Measurements from ENCODE around the gene PDE1C.

PDE1C gene

DNA sequence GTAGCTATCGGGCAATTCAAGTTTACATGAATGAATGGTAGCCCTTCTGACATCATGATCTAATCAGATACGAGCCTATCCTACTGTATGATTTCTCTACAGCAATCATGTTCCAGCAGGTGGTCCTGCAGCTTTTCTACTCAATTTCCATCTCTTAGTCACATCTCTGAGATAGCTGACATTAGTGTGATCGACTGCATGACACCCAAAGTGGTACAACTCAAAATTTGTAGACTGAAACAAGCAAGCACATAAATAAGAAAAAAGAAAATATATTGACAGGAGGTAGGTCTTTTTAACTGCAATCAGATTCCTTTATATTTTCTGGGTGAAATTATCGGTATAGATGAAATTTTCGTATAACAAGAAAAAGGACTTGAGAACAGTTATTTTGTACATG lies 251.2 kb downstream of the PDE1C start:
- no peak for DNase-seq

DNA sequence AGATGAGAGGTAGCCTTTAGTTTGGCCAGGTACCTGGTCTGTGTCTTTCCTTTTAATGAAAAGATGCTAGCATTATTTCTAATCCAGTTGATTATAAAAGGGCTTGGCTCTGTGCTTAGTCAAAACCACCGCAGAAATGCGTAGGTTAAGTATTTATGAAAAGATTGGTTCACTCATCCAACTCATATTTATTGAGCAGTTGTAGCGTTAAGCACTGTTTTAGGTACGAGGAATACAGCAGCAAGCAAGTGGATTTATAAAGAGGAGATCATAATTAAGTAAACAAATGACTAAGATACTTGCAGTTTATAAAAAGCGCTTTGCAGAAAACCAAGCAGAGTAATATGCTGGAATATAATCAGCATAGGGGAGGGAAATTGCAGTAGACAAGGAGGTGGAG lies 253.4 kb downstream of the PDE1C start:
- no peak for DNase-seq

DNA sequence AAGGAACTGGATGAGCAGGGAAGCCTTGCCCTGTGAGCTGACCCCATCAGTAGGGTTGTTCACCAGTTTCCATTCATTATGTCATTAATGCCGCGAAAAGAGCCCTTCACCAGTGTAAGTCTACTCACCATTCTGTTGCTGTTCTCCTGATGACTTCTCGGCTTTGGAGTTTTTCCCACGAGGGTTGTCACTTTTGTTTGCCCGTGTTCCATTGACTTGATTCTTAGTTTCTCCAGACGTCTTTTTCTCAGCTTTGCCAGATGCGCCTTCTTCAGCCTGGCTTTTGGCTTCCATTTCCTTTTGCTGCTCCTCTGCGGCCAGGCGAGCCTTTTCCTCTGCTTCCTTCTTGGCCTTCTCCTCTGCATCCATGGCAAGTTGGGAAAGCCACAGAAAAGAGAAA lies 254.4 kb downstream of the PDE1C start:
- DNase-seq = no peak

DNA sequence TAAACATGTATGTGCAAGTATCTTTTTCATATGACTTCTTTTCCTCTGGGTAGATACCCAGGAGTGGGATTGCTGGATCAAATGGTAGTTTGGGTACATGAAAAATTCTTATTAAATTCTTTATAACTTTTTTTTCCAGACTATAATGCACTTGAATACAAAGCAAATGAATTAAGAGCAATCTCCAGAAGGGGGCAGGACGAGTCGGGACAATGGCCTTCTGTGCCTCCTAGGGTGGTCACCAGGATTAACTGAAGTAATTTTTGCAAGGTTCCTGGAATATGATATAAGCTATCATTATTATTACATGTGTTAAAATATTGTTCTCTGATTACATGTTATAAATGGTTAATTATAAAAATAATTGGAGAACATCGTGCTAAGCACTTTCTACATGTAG lies 256.0 kb downstream of the PDE1C start:
- DNase-seq = peak in 1 of 2 experiments; percentile 25

DNA sequence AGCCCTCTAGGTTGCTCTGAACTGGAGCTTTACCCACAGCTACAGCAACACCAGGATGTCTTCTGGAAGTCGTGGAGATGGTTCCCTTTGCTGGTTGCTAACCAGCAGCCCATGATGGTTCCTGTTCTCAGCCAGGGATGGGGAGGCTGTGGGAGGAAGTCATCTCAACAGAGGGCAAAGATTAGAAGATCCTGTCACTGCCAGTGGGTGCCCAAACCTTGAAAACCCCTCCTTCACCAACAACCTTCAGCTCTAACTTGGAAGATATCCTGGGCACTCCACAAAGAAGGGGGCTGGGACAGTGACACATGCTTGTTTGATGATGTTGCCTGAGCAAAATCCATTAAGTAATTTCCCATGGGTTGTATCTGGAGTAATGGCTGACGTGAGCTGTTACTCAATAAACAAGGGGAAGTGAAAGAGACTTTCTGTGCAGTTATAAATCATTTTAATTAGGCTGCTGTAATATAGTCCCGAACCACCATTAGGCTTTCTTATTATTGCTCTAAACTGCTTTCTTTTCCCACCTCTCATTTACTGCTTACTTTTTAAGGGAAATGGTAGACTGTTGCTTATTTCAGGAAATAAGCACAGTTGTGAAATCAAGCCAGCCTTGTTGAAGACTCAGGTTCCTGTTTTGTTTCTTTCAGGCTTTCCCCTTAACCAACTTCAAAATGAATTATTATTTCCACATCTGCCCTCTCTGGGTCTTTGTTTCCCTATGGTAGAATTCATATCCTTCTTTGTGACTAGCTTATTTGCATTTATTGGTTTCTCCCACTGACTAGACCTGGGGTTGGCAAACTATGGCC lies 258.4 kb downstream of the PDE1C start:
- DNase-seq = no peak

DNA sequence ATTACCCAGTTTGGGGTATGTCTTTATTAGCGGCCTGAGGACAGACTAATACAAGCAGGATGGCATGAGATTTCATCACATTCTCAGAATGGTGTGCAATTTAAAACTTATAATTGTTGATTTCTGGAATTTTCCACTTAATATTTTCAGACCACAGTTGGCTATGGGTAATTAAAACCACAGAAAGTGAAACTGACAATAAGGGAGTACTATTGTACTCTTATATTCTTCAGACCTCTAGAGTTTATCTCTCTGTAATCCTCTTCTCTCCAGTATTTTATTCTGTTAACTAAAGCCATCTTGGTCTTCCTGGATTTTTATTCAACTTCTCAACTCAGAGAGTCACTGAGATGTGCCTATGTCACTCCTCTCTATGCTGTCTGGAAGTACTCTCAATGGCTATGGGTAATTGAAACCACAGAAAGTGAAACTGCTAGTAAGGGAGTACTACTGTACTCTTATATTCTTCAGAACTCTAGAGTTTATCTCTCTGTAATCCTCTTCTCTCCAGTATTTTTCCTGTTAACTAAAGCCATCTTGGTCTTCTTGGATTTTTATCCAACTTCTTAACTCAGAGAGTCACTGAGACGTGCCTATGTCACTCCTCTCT lies 264.9 kb downstream of the PDE1C start:
- DNase-seq = no peak

DNA sequence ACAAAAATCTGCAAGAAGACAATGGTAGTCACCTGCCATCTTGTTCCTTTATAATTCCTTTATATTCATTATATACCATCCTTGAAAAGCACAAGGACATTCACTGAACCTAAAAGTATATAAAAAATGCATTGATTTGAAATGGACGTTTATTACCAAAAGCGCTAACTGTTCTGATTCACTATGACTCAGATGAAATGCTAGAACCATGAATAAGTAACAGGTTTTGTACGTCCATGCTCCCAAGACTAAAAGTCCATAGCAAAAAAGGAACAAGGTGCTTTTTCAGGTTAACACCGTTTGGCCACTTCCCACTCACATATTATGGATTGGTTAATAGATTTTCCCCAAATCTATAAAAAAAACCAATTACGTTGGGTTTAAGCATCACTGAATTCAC lies 273.8 kb downstream of the PDE1C start:
- DNase-seq = no peak

DNA sequence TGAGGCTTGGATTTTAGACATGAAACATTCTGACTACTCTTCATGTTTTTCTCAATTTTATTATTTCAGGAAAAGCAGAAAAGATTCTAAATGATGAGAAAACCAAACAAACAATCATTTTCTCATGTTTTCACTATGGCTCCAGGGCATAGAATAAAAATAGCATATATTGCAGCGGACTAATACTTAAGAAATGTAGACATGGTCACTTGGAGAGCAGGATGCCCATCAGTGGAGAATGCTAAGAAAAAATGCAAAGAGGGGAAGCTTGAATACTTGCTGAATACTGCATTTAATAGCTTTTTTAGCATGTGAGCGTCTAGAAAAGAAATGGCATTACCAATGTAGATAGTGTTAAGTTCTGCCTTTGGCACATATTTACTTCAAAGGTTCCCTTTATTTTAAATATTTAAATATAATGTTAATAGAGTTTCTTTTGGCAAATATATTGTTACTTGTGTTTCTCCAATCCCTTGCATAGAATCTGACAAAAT lies 275.3 kb downstream of the PDE1C start:
- DNase-seq = no peak

DNA sequence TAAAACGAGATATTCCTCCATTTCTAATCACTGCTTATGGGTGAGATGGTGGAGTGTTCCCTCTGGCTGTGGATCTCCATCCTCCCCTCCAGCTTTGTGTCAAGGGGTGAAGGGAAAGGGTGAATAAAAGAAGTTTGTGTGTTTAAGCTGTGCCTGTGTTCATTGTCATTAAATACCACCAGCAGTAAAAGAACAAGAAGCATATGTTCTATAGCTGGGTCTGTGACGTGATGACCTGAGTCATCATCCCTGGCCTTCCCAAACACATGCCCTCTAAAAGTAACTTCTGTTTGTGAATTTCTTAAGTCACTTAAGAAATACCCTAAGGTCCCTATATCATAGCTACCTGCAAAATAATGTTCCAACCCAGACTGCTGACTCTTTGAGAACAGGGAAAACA lies 278.3 kb downstream of the PDE1C start:
- DNase-seq = no peak

DNA sequence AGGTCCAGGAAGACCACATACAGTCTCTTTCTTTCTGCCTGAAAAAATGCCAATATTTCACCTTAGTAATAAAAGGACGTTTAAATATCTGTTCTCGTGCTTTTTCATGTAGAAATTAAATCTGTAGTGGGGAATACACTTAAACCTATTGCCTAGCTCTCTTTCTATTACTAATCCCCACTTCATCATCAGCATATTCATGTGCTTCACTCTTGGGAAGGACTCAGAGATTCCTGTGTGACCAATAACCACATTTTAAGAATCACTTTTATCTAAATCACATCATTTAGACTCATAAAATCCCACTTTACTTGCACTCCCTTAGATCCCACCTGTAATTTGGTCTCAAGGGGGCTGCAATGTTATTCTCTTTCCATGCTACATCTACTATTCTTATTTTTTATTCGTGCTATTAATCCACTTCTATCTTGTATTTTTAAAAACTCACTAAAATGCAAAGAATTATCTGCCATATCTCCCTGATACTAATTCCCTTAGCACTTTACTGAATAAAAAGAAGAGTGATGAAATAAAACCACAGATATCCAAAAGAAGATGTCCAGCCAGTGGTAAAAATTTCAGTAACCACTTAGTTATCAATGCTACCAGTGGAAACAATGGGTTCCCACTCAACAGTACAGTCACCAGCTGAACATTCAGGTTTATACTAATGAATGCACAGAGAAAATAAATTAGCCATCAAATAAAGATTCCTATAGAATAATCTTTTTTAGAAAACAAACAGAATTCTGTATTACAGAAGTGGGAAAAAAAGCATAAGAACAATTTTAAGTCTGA lies 281.1 kb downstream of the PDE1C start:
- DNase-seq = no peak

DNA sequence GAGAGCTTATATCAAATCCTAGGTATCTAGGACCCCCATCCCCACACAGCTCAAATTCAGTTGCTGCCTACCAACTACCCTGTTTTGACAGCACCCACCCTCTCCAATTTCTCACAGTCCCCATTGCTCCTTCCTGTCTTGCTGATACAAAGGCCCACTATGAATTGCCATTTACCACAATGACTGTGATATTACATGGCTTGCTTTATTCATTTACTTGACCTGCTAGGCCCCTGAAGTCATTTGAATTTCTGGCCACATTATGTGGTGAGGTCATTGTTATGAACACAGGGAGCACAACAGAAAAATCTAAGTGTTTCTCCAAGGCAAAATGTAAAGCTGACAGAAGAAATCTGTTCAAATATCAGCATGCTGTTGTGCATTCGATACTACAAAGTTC lies 281.8 kb downstream of the PDE1C start:
- no peak for DNase-seq

DNA sequence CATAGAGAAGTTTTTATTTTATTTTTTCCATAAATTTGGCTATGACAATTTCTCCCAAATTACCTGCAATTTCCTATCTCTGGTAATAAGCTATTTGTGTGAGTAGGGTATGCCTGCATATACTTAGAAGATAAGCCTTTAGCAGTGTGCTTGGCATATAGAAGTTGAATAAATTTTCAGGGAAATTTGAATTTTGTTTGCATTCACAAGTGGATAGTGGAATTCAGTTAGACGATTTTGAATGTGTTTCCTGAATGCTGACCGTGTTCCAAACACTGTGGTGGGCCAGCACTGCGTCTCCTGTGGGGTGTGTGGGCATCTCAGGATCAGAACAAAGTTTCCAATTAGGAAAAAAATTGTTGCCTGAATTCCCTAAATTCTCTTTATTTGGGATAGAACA lies 283.9 kb downstream of the PDE1C start:
- DNase-seq = no peak

DNA sequence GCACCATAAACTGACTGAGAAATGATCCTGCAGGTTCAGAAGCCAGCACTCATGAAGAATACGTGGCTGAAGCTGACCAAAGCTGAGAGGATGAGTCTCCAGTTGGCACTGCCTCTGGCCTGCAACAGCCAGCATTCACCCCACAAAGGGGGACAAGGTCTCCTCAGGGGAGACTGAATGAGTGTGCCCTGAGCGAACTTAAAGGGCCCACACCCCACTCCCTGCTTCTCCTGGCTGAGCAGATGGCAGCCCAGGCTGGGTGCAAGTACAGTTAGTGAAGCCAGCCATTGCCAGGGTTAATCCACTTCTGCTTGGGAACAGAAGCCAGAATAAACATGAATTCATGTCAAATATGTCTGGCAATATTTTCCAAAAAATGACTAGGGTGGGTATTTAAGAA lies 285.1 kb downstream of the PDE1C start:
- peak; percentile 37 to 86 for DNase-seq

DNA sequence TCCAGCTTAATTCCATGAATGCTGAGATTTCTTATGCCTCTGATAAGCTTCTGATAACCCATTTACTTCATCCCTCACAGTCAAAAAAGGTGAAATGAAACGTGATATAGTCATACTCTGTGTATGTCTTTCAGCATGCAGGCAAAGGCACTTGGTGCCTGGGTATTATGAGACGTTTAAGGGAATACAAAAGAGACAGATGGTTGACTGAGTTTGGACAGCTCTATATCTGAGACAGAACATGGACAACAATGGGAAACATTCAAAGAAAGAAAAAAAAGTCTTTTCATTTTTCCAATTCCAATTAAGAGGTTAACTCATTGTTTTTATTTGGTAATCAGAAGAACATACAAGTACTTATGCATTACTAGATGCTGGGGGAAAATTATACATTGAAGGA lies 287.0 kb downstream of the PDE1C start:
- DNase-seq = peak in 1 of 2 experiments; percentile 29

DNA sequence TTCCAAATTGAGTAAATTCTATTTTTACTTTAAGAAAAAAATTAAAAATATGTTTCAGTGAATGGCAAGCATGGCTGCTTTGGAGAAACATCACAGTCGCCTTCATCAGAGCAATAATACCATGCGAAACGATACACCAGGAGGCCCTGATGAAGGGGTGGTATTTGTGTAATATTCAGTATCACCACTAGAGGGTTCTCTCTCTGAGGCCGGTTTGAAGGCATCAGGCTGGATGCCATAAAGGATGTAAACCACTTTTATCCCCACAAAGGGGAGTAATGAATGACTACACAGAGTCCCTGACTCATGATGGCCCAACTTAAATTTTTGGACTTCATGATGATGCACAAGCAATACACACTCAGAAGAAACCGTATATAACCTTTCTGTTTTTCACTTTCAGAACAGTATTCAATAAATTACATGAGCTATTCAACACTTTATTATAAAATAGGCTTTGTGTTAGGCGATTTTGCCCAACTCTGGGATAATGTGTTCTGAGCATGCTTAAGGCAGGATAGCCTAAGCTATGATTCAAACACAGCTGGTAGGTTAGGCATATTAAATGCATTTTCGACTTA lies 287.7 kb downstream of the PDE1C start:
- DNase-seq = peak; percentile 51 to 80

DNA sequence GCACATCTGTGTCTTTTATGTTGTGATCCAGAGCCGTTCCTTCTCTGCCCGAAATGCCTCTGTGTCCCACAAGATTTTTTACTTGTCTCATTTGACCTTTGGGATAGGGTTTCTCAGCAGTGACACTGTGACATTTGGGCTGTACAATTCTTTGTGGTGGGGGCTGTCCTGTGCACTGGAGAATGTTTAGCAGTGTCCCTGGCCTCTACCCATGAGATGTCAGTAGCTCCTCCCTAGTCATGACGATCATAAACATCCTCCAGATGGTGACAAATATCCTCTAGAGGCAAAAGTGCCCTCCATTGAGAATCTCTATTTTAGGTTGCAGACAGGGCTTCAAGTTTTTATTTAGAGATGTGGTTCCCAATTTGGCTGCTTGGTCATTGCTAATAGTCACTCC lies 291.9 kb downstream of the PDE1C start:
- DNase-seq = no peak

DNA sequence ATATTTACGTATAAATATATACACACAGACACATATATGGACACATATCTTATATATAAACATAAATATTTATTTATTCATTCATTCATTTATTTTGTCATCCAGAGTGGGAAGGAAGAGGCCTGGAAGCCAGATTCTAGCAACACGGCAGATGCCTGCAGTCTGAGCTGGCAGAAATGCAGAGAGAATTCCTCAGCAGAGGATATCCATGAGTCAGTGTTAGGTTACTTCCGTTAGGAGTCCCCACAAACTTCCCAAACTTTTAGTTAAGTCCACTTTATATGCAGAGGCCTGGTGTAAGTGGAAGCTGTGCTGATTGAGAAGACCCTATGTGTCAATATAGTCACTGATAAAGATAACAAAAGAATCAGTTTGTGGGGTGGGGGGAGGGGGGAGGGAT lies 293.6 kb downstream of the PDE1C start:
- no peak for DNase-seq

DNA sequence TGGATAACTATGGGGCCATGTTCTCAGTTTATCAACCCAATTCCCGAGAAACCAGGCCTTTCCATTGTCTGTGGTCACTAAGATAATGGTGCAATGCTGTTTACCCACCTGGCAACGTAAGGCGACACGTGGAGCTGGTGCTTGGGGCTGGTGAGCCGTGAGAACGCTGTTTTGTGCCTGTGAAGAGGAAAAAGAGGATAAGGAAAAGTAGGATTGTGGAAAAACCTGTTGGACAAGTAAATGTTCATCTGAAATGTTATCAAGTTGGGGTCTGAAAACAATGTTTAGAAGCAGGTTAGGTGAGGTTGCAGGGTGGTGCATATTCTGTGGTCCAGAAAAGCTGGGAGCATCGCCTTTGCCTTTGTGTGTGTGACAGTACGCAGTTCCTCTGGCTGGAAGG lies 294.7 kb downstream of the PDE1C start:
- no peak for DNase-seq

DNA sequence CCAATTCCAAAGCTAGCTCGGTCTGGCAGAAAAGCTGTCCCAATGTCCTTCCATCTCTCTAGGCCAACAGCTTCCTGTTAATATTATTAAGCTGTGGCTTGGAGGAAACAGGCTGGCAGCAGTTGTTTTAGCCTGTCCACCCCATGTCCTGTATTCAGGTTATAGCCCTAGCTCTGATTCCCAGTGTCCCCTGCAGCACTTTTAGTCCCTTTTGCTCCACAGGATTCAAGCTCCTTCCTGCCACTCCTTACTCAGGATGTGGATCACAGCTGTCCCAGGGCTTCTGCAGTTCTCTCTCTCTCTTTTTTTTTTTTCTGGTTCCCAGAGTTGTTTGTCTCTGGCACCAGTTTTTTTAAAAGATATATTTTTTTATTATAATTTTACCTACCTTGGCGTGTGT lies 298.0 kb downstream of the PDE1C start:
- DNase-seq = no peak

DNA sequence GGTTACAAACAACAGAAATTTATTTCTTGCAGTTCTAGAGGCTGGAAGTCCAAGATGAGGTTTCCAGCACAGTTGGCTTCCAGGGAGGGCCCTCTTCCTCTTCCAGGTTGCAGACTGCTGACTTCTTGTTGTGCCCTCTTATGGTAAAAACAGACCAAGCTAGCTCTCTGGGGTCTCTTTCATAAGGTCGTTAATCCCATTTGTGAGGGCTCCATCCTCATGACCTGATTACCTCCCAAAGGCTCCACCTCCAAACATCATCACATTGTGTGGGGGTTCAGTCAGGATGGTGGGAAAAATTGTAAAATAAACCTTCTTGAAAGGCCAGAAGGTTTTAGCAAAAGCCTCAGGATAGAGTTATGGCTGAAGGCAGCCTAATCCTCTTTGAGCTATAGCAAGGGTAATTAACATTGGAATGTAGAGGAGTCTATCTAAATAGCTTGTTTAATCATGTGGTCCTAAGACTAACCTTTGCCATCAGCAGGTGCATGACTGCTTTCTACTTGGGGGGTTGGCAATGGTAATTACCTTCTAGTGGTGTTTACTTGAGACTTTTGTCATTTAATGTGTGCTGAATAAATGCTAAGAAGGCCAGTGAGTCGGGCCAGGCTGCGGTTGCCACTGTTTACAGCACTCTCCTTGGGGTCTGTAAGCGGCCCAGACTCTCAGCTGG lies 302.4 kb downstream of the PDE1C start:
- no peak for DNase-seq

DNA sequence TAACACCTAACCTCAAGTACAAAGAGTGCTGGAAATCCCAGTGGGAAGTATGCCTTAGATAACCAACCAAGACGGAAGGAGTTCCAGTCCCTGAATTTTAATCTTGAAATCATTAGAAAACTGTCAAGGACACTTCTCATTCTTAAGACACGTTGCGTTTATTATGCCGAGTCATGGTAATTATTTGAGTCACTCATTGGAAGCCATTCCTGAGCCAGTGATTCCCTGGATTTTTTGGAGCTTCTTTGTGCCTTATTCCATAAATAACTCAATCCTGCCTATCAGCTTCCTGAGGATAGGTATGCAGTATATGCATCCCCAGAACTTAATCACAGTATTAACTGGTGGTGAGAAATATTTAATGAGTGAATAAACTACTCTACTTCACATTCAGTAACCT lies 305.7 kb downstream of the PDE1C start:
- no peak for DNase-seq

DNA sequence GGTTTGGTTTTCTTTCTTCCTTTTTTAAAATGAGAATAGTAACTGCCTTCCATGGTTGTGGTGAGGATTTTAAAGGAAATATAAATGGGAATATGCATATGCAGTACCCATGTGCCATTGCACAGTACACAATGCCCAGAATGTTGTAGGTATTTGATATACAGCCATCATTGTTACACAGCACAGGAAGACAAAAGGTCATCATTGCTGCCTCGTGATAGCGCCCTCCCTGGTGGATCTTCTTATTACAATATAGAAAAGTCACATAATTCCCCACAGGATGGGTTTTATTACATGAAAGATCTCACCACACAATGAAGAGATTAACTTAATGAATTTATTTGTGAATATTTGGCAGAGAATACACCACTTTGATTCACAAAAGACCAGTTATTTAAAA lies 306.7 kb downstream of the PDE1C start:
- DNase-seq = no peak

DNA sequence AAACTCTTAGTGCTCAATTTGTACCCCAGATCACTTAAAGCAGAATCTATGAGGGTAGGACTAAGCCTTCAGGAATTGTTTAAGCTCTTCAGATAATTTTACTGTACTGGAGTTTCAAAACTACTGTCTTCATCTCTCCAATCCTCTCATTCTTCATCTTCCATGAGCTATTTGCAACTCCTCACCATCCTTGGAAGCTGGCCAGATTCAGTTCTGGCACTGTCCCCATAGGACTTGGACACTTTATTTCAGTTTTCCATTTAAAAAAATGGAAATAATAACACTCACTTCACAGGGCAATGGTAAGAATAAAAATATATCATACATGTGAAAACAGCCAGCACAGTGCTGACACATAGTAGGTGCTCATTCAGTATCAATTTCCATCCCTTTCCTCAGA lies 308.6 kb downstream of the PDE1C start:
- DNase-seq = peak; percentile 53 to 87

Measured in NCI-H446 (cell line).